Stimulated activated CD4-positive, alpha-beta T cell treated with anti-CD3 and anti-CD28 coated beads, Interleukin-12 subunit alpha, Interleukin-12 subunit beta, amount 100 ng/mL, for 24 hours (primary cell): ENCODE measurements around the gene SLC5A6.
"Not testable (repeated sequence)": the region's sequence is repeated elsewhere in the genome, so short reads cannot be mapped to it uniquely, and the experiment has no call there.

ENCODE experiments used
- DNase-seq, 2 experiments: peaks; one replicate each; pipeline ENCODE4 v3.0.0-alpha.2; 2020; ENCODE audit warnings: low read depth in 2 of 2

Gene SLC5A6

DNA sequence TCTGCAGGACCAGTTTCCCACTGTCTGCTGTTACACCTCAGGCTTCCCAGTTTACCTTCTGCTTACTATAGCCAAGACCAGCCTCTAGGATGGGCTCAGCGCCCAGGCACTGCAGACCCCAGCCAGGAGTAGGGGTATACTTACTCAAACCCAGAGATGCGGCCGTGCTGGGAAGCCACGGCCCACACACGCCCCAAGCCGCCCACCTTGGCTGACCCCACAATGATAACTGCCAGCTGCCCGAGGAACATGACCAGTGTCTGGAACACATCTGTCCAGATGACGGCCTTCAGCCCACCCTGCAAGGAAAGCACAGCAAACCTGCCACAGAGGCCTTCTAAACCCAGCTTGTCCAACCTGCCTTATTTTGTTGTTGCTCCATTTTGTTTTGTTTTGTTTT lies 6.9 kb downstream of the SLC5A6 start:
- DNase-seq = no peak

DNA sequence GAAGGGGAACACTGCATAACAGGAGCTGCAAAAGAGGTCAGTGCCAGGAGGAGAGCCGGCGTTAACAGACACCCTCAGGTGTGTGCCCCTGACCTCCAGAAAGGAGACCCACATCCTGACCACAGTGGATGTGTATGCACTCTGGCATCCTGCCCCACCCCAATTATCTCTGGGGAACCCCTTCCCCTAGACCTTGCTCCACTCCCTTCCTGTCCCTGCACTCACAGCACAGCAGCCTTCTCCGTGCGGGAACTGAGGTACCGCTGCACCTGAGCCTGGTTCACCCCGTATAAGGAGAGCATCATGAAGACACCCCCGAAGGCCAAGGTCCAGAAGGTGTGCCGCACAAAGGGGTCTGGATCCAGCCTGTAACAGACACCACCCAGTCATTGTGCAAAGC lies 7.5 kb downstream of the SLC5A6 start:
- DNase-seq = no peak

DNA sequence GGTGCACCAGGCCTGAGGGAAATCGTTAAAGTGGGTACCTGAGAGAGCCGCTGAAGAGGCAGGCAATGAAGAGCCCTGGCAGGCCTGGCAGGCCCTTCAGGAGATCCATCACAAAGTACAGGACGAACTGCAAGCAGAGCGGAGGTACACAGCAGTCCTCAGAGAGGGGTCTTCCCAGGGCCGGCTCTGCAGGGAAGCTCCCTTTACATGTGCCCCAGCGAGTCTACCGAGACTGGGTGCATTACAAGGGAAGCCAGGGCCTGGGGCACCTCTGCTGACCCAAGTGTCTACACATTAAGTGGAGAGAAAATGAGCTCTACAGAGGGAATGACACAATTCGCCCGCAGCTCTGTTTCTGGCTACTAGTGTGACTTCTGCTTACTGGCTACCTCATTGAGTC lies 8.3 kb downstream of the SLC5A6 start:
- DNase-seq = no peak

DNA sequence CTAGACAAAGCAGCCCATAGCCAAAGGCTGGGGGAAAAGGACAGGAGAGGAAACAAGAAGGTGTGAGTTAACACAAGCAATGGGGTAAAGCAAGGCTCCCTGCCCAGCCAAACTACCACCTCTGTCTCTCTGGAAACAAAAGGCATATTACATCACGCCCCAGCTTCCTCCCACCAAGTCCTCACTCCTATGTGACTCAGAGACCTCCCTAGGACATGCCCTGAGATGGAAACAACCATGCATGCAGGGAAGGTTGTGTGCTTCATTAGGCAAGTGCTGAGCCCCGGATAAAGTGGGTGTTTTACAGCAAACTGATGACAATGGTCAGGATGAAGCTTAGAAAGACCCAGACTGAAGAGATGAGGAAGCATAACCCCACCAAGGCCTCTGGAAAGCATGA lies 9.2 kb downstream of the SLC5A6 start:
- DNase-seq = no peak

DNA sequence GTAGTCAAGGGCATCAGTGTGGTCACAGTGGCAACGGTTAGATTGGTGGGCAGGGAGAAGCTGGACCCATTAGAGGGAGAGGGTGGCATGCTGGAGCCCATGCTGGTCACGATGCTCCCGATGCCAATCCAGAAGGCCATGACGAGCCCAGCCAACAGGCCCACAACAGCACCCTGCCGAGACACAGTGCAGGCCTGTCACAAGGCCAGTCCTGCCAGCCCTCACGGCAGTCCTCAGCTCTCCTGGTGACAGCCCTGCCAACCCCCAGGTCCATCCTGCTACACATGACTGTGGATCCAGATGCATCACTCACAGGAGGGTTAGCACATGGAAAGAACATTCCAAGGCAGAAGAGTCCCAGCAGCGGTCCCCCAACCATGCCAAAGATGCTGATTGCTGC lies 10.4 kb downstream of the SLC5A6 start:
- no peak for DNase-seq

DNA sequence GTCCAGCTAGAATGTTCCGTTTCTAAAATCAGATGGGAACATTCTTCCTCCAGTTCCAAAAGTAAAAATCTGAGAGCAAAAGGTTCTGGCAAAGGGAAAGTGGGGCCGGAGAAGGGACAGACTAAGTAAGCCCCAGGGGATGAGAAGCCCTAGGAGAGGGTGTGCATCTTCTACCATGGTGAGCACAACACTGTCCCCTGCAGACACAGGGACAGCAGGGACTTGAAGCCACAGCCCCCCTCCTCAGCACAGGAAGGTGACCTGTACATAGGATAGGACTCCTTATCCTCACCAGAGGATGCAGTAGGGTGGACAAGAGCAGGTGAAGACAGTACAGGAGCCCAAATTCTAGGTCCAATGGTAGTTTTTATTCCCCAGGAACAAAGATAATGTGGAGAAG lies 12.8 kb downstream of the SLC5A6 start:
- no peak for DNase-seq

DNA sequence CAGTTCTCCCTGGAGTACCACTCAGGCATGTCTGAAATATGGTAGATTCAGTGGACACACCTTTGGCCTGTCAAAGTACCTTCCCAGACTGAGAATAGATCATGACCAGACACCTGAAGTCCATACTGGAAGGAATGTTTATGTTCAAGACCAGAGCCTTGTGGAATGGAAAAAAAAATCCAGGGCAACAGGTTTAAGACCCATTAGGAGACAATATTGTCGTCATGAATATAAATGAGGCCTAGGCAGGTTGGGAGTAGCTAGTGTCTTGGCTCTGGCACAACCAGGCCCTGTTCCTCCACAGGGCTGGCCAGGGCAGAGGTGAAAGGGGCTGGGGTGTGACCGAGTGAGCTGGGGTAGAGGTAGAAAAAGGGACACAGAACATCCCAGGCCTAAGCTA lies 13.4 kb downstream of the SLC5A6 start:
- DNase-seq = no peak

DNA sequence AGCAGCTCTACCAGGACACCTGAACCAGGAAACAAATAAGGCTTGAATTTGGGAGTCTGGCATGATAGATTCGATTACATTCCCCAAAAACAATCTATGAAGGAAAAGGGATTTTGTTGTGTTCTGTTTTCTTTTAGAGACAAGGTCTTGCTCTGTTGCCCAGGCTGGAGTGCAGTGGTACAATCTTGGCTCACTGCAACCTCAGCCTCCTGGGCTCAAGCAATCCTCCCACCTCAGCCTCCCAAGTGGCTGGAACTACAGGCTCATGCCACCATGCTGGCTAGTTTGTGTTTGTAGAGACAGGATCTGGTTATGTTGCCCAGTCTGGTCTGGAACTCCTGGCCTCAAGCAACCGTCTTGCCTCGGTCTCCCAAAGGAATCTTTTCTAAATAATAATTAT lies 14.0 kb downstream of the SLC5A6 start:
- DNase-seq = not testable (repeated sequence)

DNA sequence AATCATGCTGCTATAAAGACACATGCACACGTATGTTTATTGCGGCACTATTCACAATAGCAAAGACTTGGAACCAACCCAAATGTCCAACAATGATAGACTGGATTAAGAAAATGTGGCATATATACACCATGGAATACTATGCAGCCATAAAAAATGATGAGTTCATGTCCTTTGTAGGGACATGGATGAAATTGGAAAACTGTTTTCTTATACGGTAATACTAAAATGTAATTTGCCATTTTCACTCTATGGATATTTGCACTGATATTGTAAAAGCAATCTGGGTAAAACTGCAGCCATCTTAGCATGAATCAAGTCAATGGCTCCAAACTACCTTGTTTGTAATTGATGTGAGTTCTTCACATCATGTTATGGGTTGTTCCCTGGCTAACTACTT lies 16.3 kb downstream of the SLC5A6 start:
- not testable (repeated sequence) for DNase-seq

DNA sequence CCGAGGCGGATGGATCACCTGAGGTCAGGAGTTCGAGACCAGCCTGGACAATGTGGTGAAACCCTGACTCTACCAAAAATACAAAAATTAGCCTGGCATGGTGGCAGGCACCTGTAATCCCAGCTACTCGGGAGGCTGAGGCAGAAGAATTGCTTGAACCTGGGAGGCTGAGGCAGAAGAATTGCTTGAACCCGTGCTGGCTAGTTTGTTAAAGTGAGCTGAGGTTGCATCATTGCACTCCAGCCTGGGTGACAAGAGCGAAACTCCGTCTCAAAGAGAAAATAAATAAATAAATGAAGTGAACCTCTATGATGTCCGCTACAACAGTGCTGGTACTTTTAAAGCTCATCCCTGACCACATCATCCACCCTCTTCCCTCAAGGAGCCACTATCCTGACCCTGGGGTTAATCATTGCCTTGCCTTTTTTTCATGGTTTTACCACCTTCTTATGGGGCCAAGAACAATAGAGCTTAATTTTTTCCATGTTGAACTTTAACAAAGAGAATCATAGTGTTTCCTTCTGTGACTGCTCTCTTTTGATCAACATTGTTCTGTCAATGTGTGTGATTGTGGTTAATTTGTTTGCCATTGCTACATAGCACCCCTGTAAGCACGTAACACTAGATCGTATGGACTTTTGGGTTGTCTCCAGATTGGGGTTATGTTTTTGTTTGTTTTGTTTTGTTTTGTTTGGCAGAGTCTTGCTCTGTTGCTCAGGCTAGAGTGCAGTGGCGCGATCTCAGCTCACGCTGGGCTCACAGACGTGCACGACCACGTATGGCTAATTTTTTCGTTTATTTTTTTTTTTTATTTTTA lies 17.3 kb downstream of the SLC5A6 start:
- DNase-seq = no peak

DNA sequence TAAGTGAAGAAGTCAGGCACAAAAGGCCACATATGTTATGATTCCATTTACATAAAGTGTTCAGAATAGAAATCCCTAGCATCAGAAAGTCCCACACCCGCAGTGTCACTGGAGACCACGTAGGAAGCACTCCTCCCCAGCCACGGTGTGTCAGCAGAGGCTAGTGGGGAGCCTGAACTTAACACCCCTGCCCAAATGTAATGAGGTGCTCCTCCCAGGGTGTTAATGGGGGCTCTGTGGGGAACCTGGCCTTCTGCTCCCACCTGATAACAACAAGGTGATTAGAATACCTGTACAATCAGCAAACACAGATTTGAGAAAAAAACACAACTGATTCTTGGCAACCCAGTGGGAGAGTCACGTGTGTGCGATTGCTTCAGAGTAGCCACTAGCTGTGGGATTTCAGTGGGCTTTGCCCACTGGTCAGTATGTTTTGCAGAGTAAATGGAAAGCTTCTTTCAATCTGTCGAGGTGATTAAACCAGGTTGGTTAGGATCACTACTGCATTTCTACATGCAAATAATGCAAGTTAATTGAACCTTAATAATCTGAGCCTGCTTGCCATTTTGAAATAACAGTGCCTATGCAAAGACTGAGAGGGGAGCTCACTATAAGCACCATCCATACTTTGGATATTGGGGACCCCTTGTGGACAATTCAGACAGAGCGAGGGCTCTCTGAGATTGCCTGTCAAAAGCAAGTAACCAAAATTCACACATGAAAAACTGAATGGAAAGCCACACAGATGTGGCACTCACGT lies 20.8 kb downstream of the SLC5A6 start:
- DNase-seq = no peak

DNA sequence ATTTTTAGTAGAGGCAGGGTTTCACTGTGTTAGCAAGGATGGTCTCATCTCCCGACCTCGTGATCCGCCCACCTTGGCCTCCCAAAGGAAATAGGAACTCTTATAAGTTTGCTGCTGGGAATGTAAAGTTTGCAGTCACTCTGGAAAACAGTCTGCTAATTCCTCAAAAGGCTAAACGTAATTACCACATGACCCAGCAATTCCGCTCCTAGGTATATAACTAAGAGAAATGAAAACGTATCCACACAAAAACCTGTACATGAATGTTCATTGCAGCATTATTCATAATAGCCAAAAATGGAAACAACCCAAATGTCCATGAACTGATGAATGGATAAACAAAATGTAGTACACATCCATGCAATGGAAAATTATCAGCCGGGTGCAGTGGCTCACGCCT lies 22.1 kb downstream of the SLC5A6 start:
- no peak for DNase-seq

DNA sequence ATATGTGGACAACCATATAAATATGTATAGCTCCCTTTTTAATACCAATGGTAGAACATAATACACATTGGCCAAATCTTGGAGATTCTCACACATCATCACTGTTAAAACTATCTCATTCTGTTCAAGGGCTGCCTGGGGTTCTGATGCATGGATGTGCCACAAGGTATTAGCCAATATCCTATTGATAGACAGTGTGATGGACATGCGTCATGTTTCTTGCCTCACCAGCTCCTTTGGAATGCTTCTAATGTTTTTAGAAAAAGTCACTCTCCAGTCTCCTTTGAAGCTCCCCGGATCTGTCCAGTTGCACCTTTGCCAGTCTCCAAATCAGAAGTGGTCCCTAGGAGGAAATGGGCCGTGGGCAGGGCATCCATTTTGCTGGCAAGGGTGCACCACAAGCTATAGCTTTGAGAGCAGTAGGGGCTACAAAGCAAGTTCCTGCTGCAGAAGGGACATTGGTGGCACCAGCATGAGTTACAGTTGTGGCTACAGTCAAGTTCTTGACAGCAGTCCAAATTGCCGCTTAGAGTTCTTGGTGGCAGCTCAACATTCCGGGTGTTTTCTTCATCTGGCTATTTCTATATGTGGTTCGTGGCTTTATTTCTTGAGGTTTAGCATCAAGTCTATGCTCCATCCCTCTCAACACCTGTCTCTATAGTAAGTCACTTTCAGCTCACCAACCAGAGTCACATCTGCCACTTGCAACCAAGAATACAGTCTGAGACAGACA lies 25.3 kb downstream of the SLC5A6 start:
- DNase-seq = no peak

DNA sequence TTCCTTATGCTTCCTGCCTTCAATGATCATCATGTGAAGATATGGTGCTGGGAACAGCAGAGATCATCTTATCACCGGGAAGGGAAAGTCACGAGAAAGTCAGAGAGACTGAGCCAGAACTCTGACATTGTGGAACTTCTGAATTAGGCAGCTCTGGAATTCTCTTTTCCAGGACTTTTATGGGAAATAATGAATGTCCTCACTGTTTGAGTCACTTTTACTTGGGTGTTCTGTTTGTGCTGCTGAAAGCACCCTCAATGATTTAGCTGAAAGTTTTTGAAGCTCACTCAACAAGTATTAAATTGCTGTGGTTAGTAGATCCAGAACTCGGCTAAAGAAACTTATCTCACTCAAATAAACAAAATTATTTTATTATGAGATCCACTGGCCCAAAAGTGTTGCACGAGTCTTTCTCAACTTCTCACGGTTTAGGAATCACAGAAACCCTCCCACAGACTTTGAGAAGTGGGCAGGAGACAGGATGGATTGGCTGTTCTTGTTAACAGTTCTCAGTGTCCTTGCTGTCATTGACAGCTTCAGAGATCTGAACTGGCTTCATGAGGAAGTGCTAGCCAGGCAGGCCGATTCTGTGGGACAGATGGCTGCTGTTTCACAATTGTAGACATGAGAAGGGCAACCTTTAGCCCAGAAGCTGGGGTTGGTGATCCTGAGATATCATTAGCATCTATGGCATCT lies 26.6 kb downstream of the SLC5A6 start:
- no peak for DNase-seq

DNA sequence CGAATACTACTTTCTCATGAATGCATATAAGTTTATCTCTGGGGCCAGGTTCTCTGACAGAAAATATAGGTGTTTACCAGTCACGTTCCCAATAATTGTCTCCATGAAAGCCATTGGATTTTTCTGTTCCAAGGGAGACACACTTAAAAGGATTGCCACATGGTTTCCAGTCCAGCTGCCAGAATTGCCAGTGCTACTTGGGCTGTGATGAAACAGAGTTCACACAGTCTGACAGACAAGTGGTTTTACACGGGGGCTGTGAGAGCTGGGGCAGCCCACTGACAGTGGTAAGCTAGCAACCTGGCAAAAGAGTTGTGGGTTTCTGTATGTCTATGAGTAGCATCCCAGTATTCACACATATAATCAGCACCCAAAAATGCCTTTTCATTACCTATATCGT lies 28.0 kb downstream of the SLC5A6 start:
- DNase-seq = no peak

DNA sequence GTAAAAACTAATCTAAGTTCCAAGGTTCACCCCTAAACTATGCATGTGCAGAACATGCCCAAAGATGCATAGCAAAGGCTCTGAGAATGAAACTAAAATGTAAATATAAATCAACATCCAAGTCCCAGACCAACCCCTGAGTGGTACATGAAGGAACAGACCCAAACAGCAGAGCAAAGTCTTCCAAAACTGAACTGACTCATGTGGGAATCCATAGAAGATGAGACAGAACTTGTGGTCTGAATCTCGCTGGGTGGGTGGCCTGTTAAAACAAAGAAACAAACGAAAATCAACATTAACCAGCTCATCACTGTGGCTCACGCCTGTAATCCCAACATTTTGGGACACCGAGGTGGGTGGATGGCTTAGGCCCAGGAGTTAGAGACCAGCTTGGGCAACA lies 29.7 kb downstream of the SLC5A6 start:
- no peak for DNase-seq

DNA sequence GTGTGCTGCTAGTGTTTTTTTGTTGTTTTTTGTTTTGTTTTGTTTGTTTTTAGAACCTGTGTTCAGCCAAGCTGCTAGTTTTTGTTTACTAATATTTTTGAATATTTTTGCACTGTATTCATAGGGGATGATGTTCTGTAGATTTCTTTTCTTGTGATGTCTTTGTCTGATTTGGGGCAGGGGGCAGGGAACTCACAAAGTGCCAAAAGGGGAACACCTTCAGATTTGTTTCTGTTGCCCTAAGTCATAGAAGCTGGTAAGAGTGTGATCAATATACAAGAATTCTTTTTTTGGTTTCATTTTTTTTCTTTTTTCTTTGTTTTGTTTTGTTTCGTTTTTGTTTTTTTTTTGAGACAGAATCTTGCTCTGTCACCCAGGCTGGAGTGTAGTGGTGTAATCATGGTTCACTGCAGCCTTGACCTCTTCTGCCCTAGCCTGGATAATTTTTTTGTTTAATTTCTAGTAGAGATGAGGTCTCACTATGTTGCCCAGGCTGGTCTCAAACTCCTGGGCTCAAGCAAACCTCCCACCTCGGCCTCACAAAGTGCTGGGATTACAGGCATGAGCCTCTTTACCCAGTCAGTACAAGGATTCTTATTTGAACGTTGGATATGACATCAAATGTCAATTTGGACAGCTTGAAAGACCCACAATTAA lies 32.6 kb downstream of the SLC5A6 start:
- DNase-seq = no peak

DNA sequence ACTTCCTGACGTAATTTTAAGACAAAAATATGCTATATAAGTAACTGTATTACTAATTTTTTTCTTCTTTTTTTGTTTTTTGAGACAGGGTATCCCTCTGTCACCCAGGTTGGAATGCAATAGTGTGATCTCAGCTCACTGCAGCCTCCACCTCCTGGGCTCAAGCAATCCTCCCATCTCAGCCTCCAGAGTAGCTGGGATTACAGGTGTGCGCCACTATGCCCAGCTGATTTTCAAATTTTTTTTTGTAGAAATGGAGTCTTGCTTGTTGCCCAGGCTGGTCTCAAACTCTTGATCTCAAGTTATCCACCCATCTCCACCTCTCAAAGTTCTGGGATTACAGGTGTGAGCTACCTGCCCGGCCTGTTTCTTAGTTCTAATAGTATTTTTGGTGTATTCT lies 33.6 kb downstream of the SLC5A6 start:
- no peak for DNase-seq

DNA sequence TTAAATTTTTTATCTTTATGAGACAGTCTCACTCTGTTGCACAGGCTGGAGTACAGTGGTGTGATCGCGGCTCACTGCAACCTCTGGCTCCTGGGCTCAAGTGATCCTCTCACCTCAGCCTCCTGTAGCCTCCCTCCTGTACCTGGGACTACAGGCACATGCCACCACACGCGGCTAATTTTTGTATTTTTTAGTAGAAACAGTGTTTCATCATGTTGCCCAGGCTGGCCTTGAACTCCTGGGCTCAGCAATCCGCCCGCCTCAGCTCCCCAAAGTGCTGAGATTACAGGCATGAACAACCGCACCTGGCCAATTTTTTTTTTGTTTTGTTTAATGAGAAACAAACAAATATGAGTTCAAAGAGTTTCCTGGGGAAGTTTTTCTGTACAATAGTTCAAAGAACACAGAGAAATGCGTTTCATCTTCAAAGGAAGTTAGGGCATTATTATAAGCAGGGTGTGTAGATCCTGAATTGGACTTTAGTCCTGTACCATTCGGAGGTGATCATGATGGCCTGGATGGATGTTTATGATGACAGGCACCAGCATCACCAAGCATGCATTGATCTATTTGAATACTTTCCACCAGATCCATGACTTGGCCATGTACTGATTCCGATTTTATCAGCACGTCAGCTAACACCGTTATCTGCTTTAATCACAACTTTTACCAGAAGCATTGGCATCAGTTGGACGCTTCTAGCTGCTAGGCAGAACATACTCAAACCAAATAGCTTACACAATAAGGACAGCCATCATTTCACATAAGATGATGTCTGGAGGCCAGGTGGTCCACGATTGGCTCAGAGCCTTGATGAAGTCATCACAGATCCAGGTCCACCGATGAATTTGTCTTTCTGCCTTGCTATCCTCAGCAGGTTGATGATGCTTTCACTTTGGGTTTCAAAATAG lies 34.4 kb downstream of the SLC5A6 start:
- no peak for DNase-seq

DNA sequence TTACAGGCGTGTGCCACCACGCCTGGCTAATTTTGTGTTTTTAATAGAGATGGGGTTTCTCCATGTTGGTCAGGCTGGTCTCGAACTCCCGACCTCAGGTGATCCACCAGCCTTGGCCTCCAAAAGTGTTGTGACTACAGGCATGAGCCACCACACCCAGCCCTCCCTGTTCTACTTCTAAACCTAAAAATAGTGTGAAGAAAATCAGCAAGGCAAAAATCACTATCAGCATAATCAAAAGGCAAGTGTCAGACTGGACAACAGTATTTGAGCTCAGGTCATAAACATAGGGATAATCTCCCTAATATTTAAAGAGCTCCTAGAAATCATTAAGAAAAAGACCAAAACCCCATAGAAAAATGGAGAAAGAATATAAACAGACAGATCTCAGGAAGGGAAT lies 36.3 kb downstream of the SLC5A6 start:
- DNase-seq = not testable (repeated sequence)
